ENCODE results near the gene GARNL3. TPM values are rescaled to one million over a fixed set of nuclear protein-coding genes. Genes with fewer than 3 reads are reported as not detected.

The GARNL3 gene
- total RNA-seq, 2 experiments from 2014 or later: 16.1 to 17.2 TPM

Other genes with a start within 250 kb of the GARNL3 start
- not detected in 2 replicates for gene ANGPTL2, start 142.1 kb upstream of the GARNL3 start, total RNA-seq (2014; rRNA removed; shearing (Covaris generic))
- not detected in 2 replicates for gene ANGPTL2, start 142.1 kb upstream of the GARNL3 start, total RNA-seq (2022)
- 5.6 and 11.9 TPM in 2 replicates for gene SLC2A8, start 132.4 kb downstream of the GARNL3 start, total RNA-seq (2014; rRNA removed; shearing (Covaris generic))
- 18.0 and 19.6 TPM in 2 replicates for gene SLC2A8, start 132.4 kb downstream of the GARNL3 start, total RNA-seq (2022)
- 14.1 and 14.9 TPM in 2 replicates for gene ZNF79, start 159.6 kb downstream of the GARNL3 start, total RNA-seq (2014; rRNA removed; shearing (Covaris generic))
- gene ZNF79, start 159.6 kb downstream of the GARNL3 start, total RNA-seq (2022): 9.3 and 9.4 TPM in 2 replicates
- 1,855 and 1,868 TPM in 2 replicates for gene RPL12, start 186.6 kb downstream of the GARNL3 start, total RNA-seq (2014; rRNA removed; shearing (Covaris generic))
- 1,622 and 1,726 TPM in 2 replicates for gene RPL12, start 186.6 kb downstream of the GARNL3 start, total RNA-seq (2022)
- 13.6 and 20.8 TPM in 2 replicates for gene LRSAM1, start 186.7 kb downstream of the GARNL3 start, total RNA-seq (2014; rRNA removed; shearing (Covaris generic))
- gene LRSAM1, start 186.7 kb downstream of the GARNL3 start, total RNA-seq (2022): 32.2 and 34.1 TPM in 2 replicates

Data from OCI-LY7 (cell line).